IMR-90 (cell line): ENCODE results near the gene MADCAM1. TPM values are rescaled to one million over a fixed set of nuclear protein-coding genes. Genes with fewer than 3 reads are reported as not detected.

Experiments used
- ATAC-seq: fragments of 200-7000 bp; cut with Tn5 transposase; 2 replicates; pipeline ENCODE4 v1.9.1; 2020; ENCODE audit warnings: low read depth, mild to moderate bottlenecking, moderate library complexity
- BruUV-seq: library from RNA; stranded (reverse); fragments of 400-500 nt; replicated peaks from 2 replicates; lab custom pipeline; 2021; lab: Mats Ljungman, UMichigan
- CTCF ChIA-PET: fragments of 300-600 bp; formaldehyde crosslinking; extraction: SDS; loops from one replicate; lab custom pipeline; 2021; ENCODE audit warnings: antibody characterized with exemption; lab: Yijun Ruan, JAX
- POLR2A ChIA-PET: fragments of 300-600 bp; sonication (Branson Sonifier 250); formaldehyde crosslinking; loops from one replicate; lab custom pipeline; 2022; ENCODE audit warnings: antibody characterized with exemption; ENCODE audit not compliant: unreplicated experiment; lab: Charles Lee
- DNase-seq: peaks from one replicate; pipeline ENCODE4 v3.0.0; 2013
- H2AFZ ChIP-seq: replicated peaks from 2 replicates; pipeline ENCODE3; 2013; ENCODE audit warnings: low read length, mild to moderate bottlenecking; ENCODE audit not compliant: poor library complexity
- H2AK5ac ChIP-seq: 2 replicates; pipeline ENCODE4 v1.6.1; 2013; ENCODE audit warnings: low read depth, low read length, inconsistent platforms
- H2AK9ac ChIP-seq: replicated peaks from 2 replicates; pipeline ENCODE3; 2013; ENCODE audit warnings: mild to moderate bottlenecking, low read depth, low read length, moderate library complexity; ENCODE audit not compliant: poor library complexity
- H2BK120ac ChIP-seq: 2 replicates; pipeline ENCODE4 v1.6.1; 2013; ENCODE audit warnings: low read depth, low read length, inconsistent platforms
- H2BK15ac ChIP-seq: 3 replicates; pipeline ENCODE4 v1.6.1; 2013; ENCODE audit warnings: low read depth, low read length, inconsistent platforms
- H2BK20ac ChIP-seq: 2 replicates; pipeline ENCODE4 v1.6.1; 2013; ENCODE audit warnings: low read depth, mild to moderate bottlenecking, inconsistent platforms, low read length, moderate library complexity
- H2BK5ac ChIP-seq: 2 replicates; pipeline ENCODE4 v1.6.1; 2013; ENCODE audit warnings: mild to moderate bottlenecking, low read depth, low read length, inconsistent platforms; ENCODE audit not compliant: poor library complexity, severe bottlenecking
- H3K14ac ChIP-seq: replicated peaks from 2 replicates; pipeline ENCODE4 v1.6.1; 2013; ENCODE audit warnings: low read depth, low read length, inconsistent platforms
- H3K18ac ChIP-seq: 2 replicates; pipeline ENCODE4 v1.6.1; 2013; ENCODE audit warnings: low read depth, low read length, control low read depth
- H3K23ac ChIP-seq: 2 replicates; pipeline ENCODE4 v1.6.1; 2013; ENCODE audit warnings: low read depth, low read length, inconsistent platforms
- H3K27ac ChIP-seq: 2 replicates; pipeline ENCODE4 v1.5.1; 2013; ENCODE audit warnings: mild to moderate bottlenecking, control low read depth, low read length; ENCODE audit not compliant: insufficient read depth
- H3K27me3 ChIP-seq: 2 replicates; pipeline ENCODE4 v1.6.1; 2013; ENCODE audit warnings: low read length; ENCODE audit not compliant: control insufficient read depth, insufficient read depth
- H3K36me3 ChIP-seq: 2 replicates; pipeline ENCODE4 v1.6.1; 2013; ENCODE audit warnings: low read length, mixed read lengths; ENCODE audit not compliant: control insufficient read depth, insufficient read depth
- H3K4ac ChIP-seq: 2 replicates; pipeline ENCODE4 v1.6.1; 2013; ENCODE audit warnings: low read depth, low read length, inconsistent platforms
- H3K4me1 ChIP-seq: 2 replicates; pipeline ENCODE4 v1.6.1; 2013; ENCODE audit warnings: low read length, mixed read lengths; ENCODE audit not compliant: control insufficient read depth, insufficient read depth
- H3K4me2 ChIP-seq: 2 replicates; pipeline ENCODE4 v1.6.1; 2013; ENCODE audit warnings: low read depth, mild to moderate bottlenecking, control low read depth, low read length, moderate library complexity
- H3K4me3 ChIP-seq: 2 replicates; pipeline ENCODE4 v1.5.1; 2013; ENCODE audit warnings: low read depth, mild to moderate bottlenecking, control low read depth, low read length, moderate library complexity; ENCODE audit not compliant: insufficient read depth
- H3K56ac ChIP-seq: 2 replicates; pipeline ENCODE4 v1.6.1; 2013; ENCODE audit warnings: low read length, inconsistent platforms; ENCODE audit not compliant: insufficient read depth; ENCODE audit errors: extremely low read depth
- H3K79me1 ChIP-seq, 2 experiments: 2 replicates each; pipeline ENCODE4 v1.6.1; 2013; ENCODE audit warnings: low read length in 2 of 2, inconsistent platforms in 1 of 2, low read depth in 1 of 2
- H3K9ac ChIP-seq: 2 replicates; pipeline ENCODE4 v1.6.1; 2013; ENCODE audit warnings: low read depth, low read length, control low read depth
- H3K9me1 ChIP-seq: 2 replicates; pipeline ENCODE4 v1.6.1; 2013; ENCODE audit warnings: low read length, inconsistent platforms; ENCODE audit not compliant: insufficient read depth
- H3K9me3 ChIP-seq: 2 replicates; pipeline ENCODE4 v1.6.1; 2013; ENCODE audit warnings: low read length; ENCODE audit not compliant: control insufficient read depth, insufficient read depth
- H4K20me1 ChIP-seq: 2 replicates; pipeline ENCODE4 v1.6.1; 2013; ENCODE audit warnings: low read length, inconsistent platforms; ENCODE audit not compliant: insufficient read depth
- H4K5ac ChIP-seq: 2 replicates; pipeline ENCODE4 v1.6.1; 2013; ENCODE audit warnings: mild to moderate bottlenecking, low read depth, low read length, control low read depth
- H4K8ac ChIP-seq, 2 experiments: 2 replicates each; pipeline ENCODE4 v1.6.1; 2013; ENCODE audit warnings: low read depth in 2 of 2, low read length in 2 of 2, control low read depth in 1 of 2, inconsistent platforms in 1 of 2
- H4K91ac ChIP-seq: 2 replicates; pipeline ENCODE4 v1.6.1; 2013; ENCODE audit warnings: low read depth, low read length, inconsistent platforms; ENCODE audit not compliant: insufficient read depth
- BHLHE40 ChIP-seq: fragments of 150-350 bp; IDR thresholded peaks from 2 replicates; pipeline ENCODE4 v1.6.1; 2016; ENCODE audit warnings: mild to moderate bottlenecking, low read depth, low read length
- CEBPB ChIP-seq: IDR thresholded peaks from 2 replicates; pipeline ENCODE4 v1.6.1; 2012; ENCODE audit warnings: low read depth, low read length, improper control_type of control experiment
- CHD1 ChIP-seq: IDR thresholded peaks from 2 replicates; pipeline ENCODE4 v1.6.1; 2012; ENCODE audit warnings: low read depth, low read length, improper control_type of control experiment
- CTCF ChIP-seq: conservative IDR thresholded peaks from 2 replicates; pipeline ENCODE4 v1.5.1; 2012; ENCODE audit warnings: mild to moderate bottlenecking, low read depth, low read length, improper control_type of control experiment
- ELK1 ChIP-seq: fragments of 150-350 bp; IDR thresholded peaks from 2 replicates; pipeline ENCODE4 v1.6.1; 2016; ENCODE audit warnings: low read depth, mild to moderate bottlenecking, low read length, moderate library complexity, borderline replicate concordance
- FOS ChIP-seq: fragments of 150-350 bp; IDR thresholded peaks from 2 replicates; pipeline ENCODE4 v1.6.1; 2016; ENCODE audit warnings: low read depth, low read length
- MAFK ChIP-seq: IDR thresholded peaks from 2 replicates; pipeline ENCODE4 v1.6.1; 2012; ENCODE audit warnings: low read depth, low read length, improper control_type of control experiment
- MAZ ChIP-seq: IDR thresholded peaks from 2 replicates; pipeline ENCODE4 v1.6.1; 2012; ENCODE audit warnings: low read depth, mild to moderate bottlenecking, low read length, improper control_type of control experiment, moderate library complexity, borderline replicate concordance
- MXI1 ChIP-seq: IDR thresholded peaks from 2 replicates; pipeline ENCODE4 v1.6.1; 2012; ENCODE audit warnings: low read depth, mild to moderate bottlenecking, low read length, moderate library complexity, borderline replicate concordance
- NFE2L2 ChIP-seq: fragments of 150-350 bp; IDR thresholded peaks from 2 replicates; pipeline ENCODE4 v1.6.1; 2016; ENCODE audit warnings: low read depth, mild to moderate bottlenecking, low read length
- POLR2A ChIP-seq: IDR thresholded peaks from 2 replicates; pipeline ENCODE4 v1.6.1; 2012; ENCODE audit warnings: mild to moderate bottlenecking, low read depth, low read length
- RAD21 ChIP-seq: IDR thresholded peaks from 2 replicates; pipeline ENCODE4 v1.6.1; 2012; ENCODE audit warnings: low read length, improper control_type of control experiment
- RCOR1 ChIP-seq: IDR thresholded peaks from 2 replicates; pipeline ENCODE4 v1.6.1; 2012; ENCODE audit warnings: mild to moderate bottlenecking, low read length, improper control_type of control experiment; ENCODE audit not compliant: insufficient replicate concordance
- RFX5 ChIP-seq: IDR thresholded peaks from 2 replicates; pipeline ENCODE4 v1.8.0; 2012; ENCODE audit warnings: low read depth, mild to moderate bottlenecking, low read length, moderate library complexity
- SMC3 ChIP-seq: fragments of 150-350 bp; IDR thresholded peaks from 2 replicates; pipeline ENCODE4 v1.6.1; 2016; ENCODE audit warnings: low read depth, mild to moderate bottlenecking, antibody characterized with exemption, low read length, moderate library complexity
- WGBS, 2 experiments: methylation state at CpG; one replicate each; pipeline versions ENCODE4 v1.1.5 to v1.1.7; 2013; ENCODE audit warnings: missing lambda C conversion rate in 2 of 2; ENCODE audit not compliant: insufficient read length in 1 of 2; ENCODE audit errors: extremely low coverage in 2 of 2; 5-methylcytosine and 5-hydroxymethylcytosine counted together
- dilution Hi-C: fragments of 300-500 bp; cut with HindIII; formaldehyde crosslinking; loops from one replicate; pipeline ENCODE4 v1.14.3; 2018; ENCODE audit warnings: low sequenced_read_pairs; ENCODE audit not compliant: unreplicated experiment
- in situ Hi-C: fragments of 300-500 bp; cut with MboI; formaldehyde crosslinking; loops from 3 replicates; pipeline ENCODE4 v1.14.3; 2019; ENCODE audit warnings: low sequenced_read_pairs, inconsistent platforms, mixed read lengths
- intact Hi-C: fragments of 100-400 bp; cut with micrococcal nuclease; formaldehyde crosslinking; loops from 2 replicates; pipeline ENCODE4 v1.10.0; 2022
- polyA plus RNA-seq, 3 experiments: library from polyadenylated mRNA; depleted of rRNA; stranded (reverse); fragments of >200 nt; gene quantifications; 2 replicates each; pipeline ENCODE4 v1.2.3, GENCODE V29; 2012; ENCODE audit warnings: low replicate concordance in 1 of 3
- total RNA-seq: library from RNA; depleted of rRNA; stranded (reverse); fragments of >200 nt; gene quantifications from 2 replicates; pipeline ENCODE4 v1.2.3, GENCODE V29; 2012

The MADCAM1 gene
- total and polyA plus RNA-seq, 2 of the 4 experiments (the other 2 are of a cell fraction), result 0.24 TPM; not detected in 1

GRCh38 chr19:507286-508203, 11.3 kb downstream of the MADCAM1 start, which contains the start of gene TPGS1:
Gene TPGS1 (plus strand): TSS chr19:507497. CDS start chr19:507507, 10 bp downstream.
- Histone ChIP-seq H3K4me1 (peaks cover 12% of the 10 kb centered on the region), H4K91ac (peak within 1 kb of the TSS; percentile 74), H3K27ac (peak within 1 kb of the TSS; percentile 80), H3K4ac (peak within 1 kb of the TSS; percentile 82), H2BK120ac (peak within 1 kb of the TSS; percentile 91), H3K27me3 (no peaks in the 10 kb centered on the region), H2BK20ac (peak within 1 kb of the TSS; percentile 55), H3K9ac (peak within 1 kb of the TSS; percentile 73), H4K8ac (peak within 1 kb of the TSS; percentile 18 to 96), H2AFZ (peak within 1 kb of the TSS; percentile 99), H3K4me2 (peak within 1 kb of the TSS; percentile 96), H3K4me3 (peak within 1 kb of the TSS; percentile 65), H3K18ac (peak within 1 kb of the TSS; percentile 64), H2BK15ac (no peak within 1 kb of the TSS; the same call in 2 of the 3 replicates), H3K9me3 (no peaks in the 10 kb centered on the region), H2AK9ac (peak within 1 kb of the TSS; percentile 94), H3K9me1 (peaks cover 3% of the 10 kb centered on the region; the same call in 1 of the 2 replicates), H3K56ac (peak within 1 kb of the TSS; percentile 92), H3K23ac (peak within 1 kb of the TSS; percentile 88; the same call in 1 of the 2 replicates), H3K36me3 (no peaks in the 10 kb centered on the region; the same call in 1 of the 2 replicates), H4K20me1 (no peaks in the 10 kb centered on the region), H4K5ac (peak within 1 kb of the TSS; percentile 89), H2AK5ac (peak within 1 kb of the TSS; percentile 92), H2BK5ac (peak within 1 kb of the TSS; percentile 80), H3K14ac (peak within 1 kb of the TSS; percentile 79), H3K79me1 (peaks cover 0 to 24% of the 10 kb centered on the region in 2 experiments; a peak in 2 of 4 replicates)
- intact Hi-C loops, result loop anchor here (5.0 kb wide), 1 partner anchor 125 kb away; no protein-coding TSS in a partner anchor
- in situ Hi-C loops, result no loop called here
- no peak for TF ChIP-seq CEBPB
- TF ChIP-seq FOS, result no peak
- peak; percentile 74 for TF ChIP-seq MAZ
- no peak for TF ChIP-seq RFX5
- TF ChIP-seq BHLHE40, result no peak
- TF ChIP-seq RAD21, result no peak
- no peak for TF ChIP-seq MXI1
- no peak for TF ChIP-seq CTCF
- no peak for TF ChIP-seq SMC3
- no peak for TF ChIP-seq MAFK
- TF ChIP-seq RCOR1, result no peak
- TF ChIP-seq POLR2A, result peak; percentile 83
- no peak for TF ChIP-seq NFE2L2
- no peak for TF ChIP-seq ELK1
- TF ChIP-seq CHD1, result no peak
- DNase-seq (peak; percentile 100), ATAC-seq (peak; percentile 83)
- ChIA-PET POLR2A (no interaction called here), CTCF (interaction anchor here (1.3 kb wide), 1 partner anchor 17 kb away, joined by 7 read pairs; no protein-coding TSS in a partner anchor)
- dilution Hi-C loops, result no loop called here
- WGBS, 2 experiments, result 4% methylated on average over 38 of the region's 81 CpGs; no CpG with 5 or more reads in 1 of the 2 experiments
- no TSS peak for BruUV-seq
